HG02973 (cell line): ENCODE measurements around the gene MGAT3.

ENCODE experiments used
- ATAC-seq: cut with Tn5 transposase; IDR thresholded peaks from one replicate; pipeline ENCODE4 v1.9.1; 2021; ENCODE audit warnings: moderate library complexity; ENCODE audit not compliant: unreplicated experiment

Gene MGAT3

GRCh38 chr22:39427751-39428596 is 28.8 kb upstream of the MGAT3 start:
- no peak for ATAC-seq

GRCh38 chr22:39428597-39429071 is 28.2 kb upstream of the MGAT3 start:
- no peak for ATAC-seq

GRCh38 chr22:39429186-39429585 is 27.6 kb upstream of the MGAT3 start:
- ATAC-seq, result no peak

GRCh38 chr22:39429916-39430575 is 26.8 kb upstream of the MGAT3 start:
- ATAC-seq, result no peak

GRCh38 chr22:39430576-39431150 is 26.1 kb upstream of the MGAT3 start:
- no peak for ATAC-seq

GRCh38 chr22:39431216-39431801 is 25.5 kb upstream of the MGAT3 start:
- ATAC-seq, result no peak

GRCh38 chr22:39431821-39432251 is 25.0 kb upstream of the MGAT3 start:
- ATAC-seq, result no peak

GRCh38 chr22:39432361-39432811 is 24.4 kb upstream of the MGAT3 start:
- no peak for ATAC-seq

- ATAC-seq, result no peak
Observed at GRCh38 chr22:39433476-39434242, 23.2 kb upstream of the MGAT3 start.

- no peak for ATAC-seq
Observed at GRCh38 chr22:39434243-39434653, 22.6 kb upstream of the MGAT3 start.

GRCh38 chr22:39434721-39435120 is 22.1 kb upstream of the MGAT3 start:
- ATAC-seq, result no peak

GRCh38 chr22:39435616-39436015 is 21.2 kb upstream of the MGAT3 start:
- ATAC-seq, result no peak

- no peak for ATAC-seq
Observed at GRCh38 chr22:39437791-39438704, 18.8 kb upstream of the MGAT3 start.

GRCh38 chr22:39439170-39439569 is 17.6 kb upstream of the MGAT3 start:
- ATAC-seq, result no peak

- no peak for ATAC-seq
Observed at GRCh38 chr22:39443398-39443797, 13.4 kb upstream of the MGAT3 start.

GRCh38 chr22:39444247-39444800 is 12.5 kb upstream of the MGAT3 start:
- no peak for ATAC-seq

- ATAC-seq, result no peak
Observed at GRCh38 chr22:39444937-39445465, 11.8 kb upstream of the MGAT3 start.

GRCh38 chr22:39445678-39446077 is 11.1 kb upstream of the MGAT3 start:
- ATAC-seq, result no peak

GRCh38 chr22:39446239-39446721 is 10.5 kb upstream of the MGAT3 start:
- ATAC-seq, result peak; percentile 36
